GM23338 (cell line): ENCODE results near the gene CYP2W1. TPM values are rescaled to one million over a fixed set of nuclear protein-coding genes. Genes with fewer than 3 reads are reported as not detected.

Experiments used
- ATAC-seq: fragments of 200-7000 bp; cut with Tn5 transposase; 3 replicates; pipeline ENCODE4 v1.9.1; 2020
- DNase-seq: peaks from one replicate; pipeline ENCODE4 v3.0.0-alpha.2; 2015; ENCODE audit warnings: low spot score
- H2AFZ ChIP-seq: fragments of 200-600 bp; sonication (generic); 2 replicates; pipeline ENCODE4 v1.8.0; 2016; ENCODE audit warnings: antibody characterized with exemption, mild to moderate bottlenecking, moderate library complexity
- H3F3A ChIP-seq: fragments of 200-600 bp; sonication (generic); replicated peaks from 2 replicates; pipeline ENCODE4 v1.8.0; 2017; ENCODE audit warnings: antibody characterized with exemption, mixed run types, low read depth
- H3K27ac ChIP-seq: fragments of 200-600 bp; sonication (generic); 2 replicates; pipeline ENCODE4 v1.6.1; 2016; ENCODE audit warnings: low read depth
- H3K27me3 ChIP-seq: fragments of 200-600 bp; sonication (generic); 2 replicates; pipeline ENCODE4 v1.8.0; 2016; ENCODE audit warnings: mild to moderate bottlenecking, mixed run types, moderate library complexity; ENCODE audit not compliant: insufficient read depth
- H3K36me3 ChIP-seq: fragments of 200-600 bp; sonication (generic); 2 replicates; pipeline ENCODE4 v1.8.0; 2016; ENCODE audit warnings: mild to moderate bottlenecking; ENCODE audit not compliant: insufficient read depth
- H3K4me1 ChIP-seq: fragments of 200-600 bp; sonication (generic); 2 replicates; pipeline ENCODE4 v1.8.0; 2016; ENCODE audit warnings: mild to moderate bottlenecking, moderate library complexity; ENCODE audit not compliant: insufficient read depth
- H3K4me2 ChIP-seq: fragments of 200-600 bp; sonication (generic); 2 replicates; pipeline ENCODE4 v1.7.1; 2017; ENCODE audit warnings: mixed run types
- H3K4me3 ChIP-seq: fragments of 200-600 bp; sonication (generic); 2 replicates; pipeline ENCODE4 v1.6.1; 2016; ENCODE audit warnings: mixed run types
- H3K79me2 ChIP-seq: fragments of 200-600 bp; sonication (generic); replicated peaks from 2 replicates; pipeline ENCODE4 v1.8.0; 2017; ENCODE audit warnings: mild to moderate bottlenecking; ENCODE audit not compliant: insufficient read depth
- H3K9me2 ChIP-seq: fragments of 200-600 bp; sonication (generic); 2 replicates; pipeline ENCODE4 v1.8.0; 2017; ENCODE audit not compliant: insufficient read depth
- H4K20me1 ChIP-seq: fragments of 200-600 bp; sonication (generic); replicated peaks from 2 replicates; pipeline ENCODE4 v1.8.0; 2017; ENCODE audit warnings: mild to moderate bottlenecking; ENCODE audit not compliant: insufficient read depth
- H3K27ac Mint-ChIP-seq: 2 replicates; pipeline ENCODE4 v1.8.0; 2020; ENCODE audit warnings: inconsistent platforms, mild to moderate bottlenecking, moderate library complexity, mixed read lengths
- H3K27me3 Mint-ChIP-seq: 3 replicates; pipeline ENCODE4 v1.8.0; 2022; ENCODE audit warnings: low read depth, mild to moderate bottlenecking, moderate library complexity, mixed read lengths, inconsistent platforms; ENCODE audit not compliant: insufficient read depth, poor library complexity
- H3K36me3 Mint-ChIP-seq: 3 replicates; pipeline ENCODE4 v1.8.0; 2021; ENCODE audit warnings: low read depth, mild to moderate bottlenecking, inconsistent platforms, moderate library complexity, mixed read lengths
- H3K4me1 Mint-ChIP-seq: 3 replicates; pipeline ENCODE4 v1.8.0; 2020; ENCODE audit warnings: mild to moderate bottlenecking, inconsistent platforms, mixed read lengths
- H3K4me3 Mint-ChIP-seq: 3 replicates; pipeline ENCODE4 v1.8.0; 2021; ENCODE audit warnings: moderate library complexity, mild to moderate bottlenecking, inconsistent platforms, mixed read lengths
- H3K9me3 Mint-ChIP-seq: 3 replicates; pipeline ENCODE4 v1.8.0; 2020; ENCODE audit warnings: moderate library complexity, mild to moderate bottlenecking, inconsistent platforms, mixed read lengths
- CREB1 ChIP-seq: fragments of 250-450 bp; sonication (Bioruptor Pico); IDR thresholded peaks from 2 replicates; pipeline ENCODE4 v1.5.0; 2020; ENCODE audit warnings: low read depth, mild to moderate bottlenecking, moderate library complexity
- CTCF ChIP-seq, 2 experiments: fragments of 200-600 bp in 1 of 2; sonication (generic) in 1 of 2; conservative IDR thresholded peaks; 2 replicates each; pipeline versions ENCODE4 v1.5.1 to v1.6.1; 2016 to 2017; ENCODE audit warnings: antibody characterized with exemption in 2 of 2, low read depth in 2 of 2, mild to moderate bottlenecking in 2 of 2, moderate library complexity in 1 of 2
- ETS1 ChIP-seq: IDR thresholded peaks from 2 replicates; pipeline ENCODE4 v1.6.1; 2016; ENCODE audit warnings: antibody characterized with exemption
- EZH2 ChIP-seq: fragments of 200-600 bp; sonication (generic); IDR thresholded peaks from one replicate; pipeline ENCODE4 v1.8.0; 2017; ENCODE audit warnings: antibody characterized with exemption, mild to moderate bottlenecking, low read depth; ENCODE audit not compliant: unreplicated experiment
- EZH2phosphoT487 ChIP-seq: fragments of 200-600 bp; sonication (generic); IDR thresholded peaks from one replicate; pipeline ENCODE4 v1.8.1; 2018; ENCODE audit warnings: antibody characterized with exemption; ENCODE audit not compliant: unreplicated experiment
- JUNB ChIP-seq: IDR thresholded peaks from one replicate; pipeline ENCODE4 v1.6.1; 2016; ENCODE audit warnings: antibody characterized with exemption; ENCODE audit not compliant: unreplicated experiment
- NANOG ChIP-seq: IDR thresholded peaks from 2 replicates; pipeline ENCODE4 v1.6.1; 2016; ENCODE audit warnings: antibody characterized with exemption, borderline replicate concordance
- REST ChIP-seq: IDR thresholded peaks from one replicate; pipeline ENCODE4 v1.6.1; 2018; ENCODE audit warnings: antibody characterized with exemption; ENCODE audit not compliant: unreplicated experiment
- STAT1 ChIP-seq: IDR thresholded peaks from one replicate; pipeline ENCODE4 v1.6.1; 2016; ENCODE audit warnings: antibody characterized with exemption; ENCODE audit not compliant: unreplicated experiment
- ZNF114 ChIP-seq: fragments of 250-450 bp; sonication (Bioruptor Pico); IDR thresholded peaks from 2 replicates; pipeline ENCODE4 v1.5.0; 2020; ENCODE audit warnings: mild to moderate bottlenecking, moderate library complexity
- ZNF331 ChIP-seq: fragments of 250-450 bp; sonication (Bioruptor Pico); IDR thresholded peaks from 2 replicates; pipeline ENCODE4 v1.5.0; 2020; ENCODE audit warnings: low read depth, mild to moderate bottlenecking, moderate library complexity
- polyA plus RNA-seq: library from polyadenylated mRNA; unstranded; fragments of >200 nt; fragmentation: Nextera tagmentation; extraction: Ambion mirVana; gene quantifications from 2 replicates; pipeline ENCODE4 v1.2.1, GENCODE V29; 2016
- total RNA-seq: library from RNA; depleted of rRNA; stranded (reverse); fragments of >200 nt; shearing (Covaris generic); gene quantifications from 2 replicates; pipeline ENCODE4 v1.2.3, GENCODE V29; 2014

Gene CYP2W1
- total and polyA plus RNA-seq, 2 experiments from 2014 or later = not detected

- peak; percentile 2; the same call in 2 of the 3 replicates for ATAC-seq
- H3K79me2 ChIP-seq = peaks cover 39% of the 10 kb centered on the region
- H2AFZ ChIP-seq = peak overlapping the region; percentile 88; the same call in 1 of the 2 replicates
- Mint-ChIP-seq H3K9me3 (no peaks in the 10 kb centered on the region; the same call in 2 of the 3 replicates), H3K27ac (no peak overlapping the region), H3K4me3 (peak overlapping the region; percentile 91), H3K36me3 (peaks cover 18% of the 10 kb centered on the region), H3K27me3 (peaks cover 2% of the 10 kb centered on the region), H3K4me1 (peaks cover 2% of the 10 kb centered on the region; the same call in 2 of the 3 replicates)
- peaks cover 24% of the 10 kb centered on the region for H4K20me1 ChIP-seq
- TF ChIP-seq CTCF (conservative IDR thresholded peaks at IDR 0.05; ENCODE audit: low read depth in 2 of 2) = no peak
- no peak overlapping the region for H3K27ac ChIP-seq
- DNase-seq = no peak
- peak overlapping the region; percentile 91 for H3K4me3 ChIP-seq
- peaks cover 12% of the 10 kb centered on the region; the same call in 1 of the 2 replicates for H3F3A ChIP-seq
- H3K27me3 ChIP-seq = no peaks in the 10 kb centered on the region
- H3K4me1 ChIP-seq = peaks cover 9% of the 10 kb centered on the region; the same call in 1 of the 2 replicates
- H3K9me2 ChIP-seq = no peaks in the 10 kb centered on the region
- peak overlapping the region; percentile 94 for H3K4me2 ChIP-seq
- peaks cover 18% of the 10 kb centered on the region for H3K36me3 ChIP-seq
Measured at GRCh38 chr7:975702-976473, 7.1 kb upstream of the CYP2W1 start.

GRCh38 chr7:976901-977325 lies 6.1 kb upstream of the CYP2W1 start:
- H3K27ac Mint-ChIP-seq = no peak overlapping the region
- Histone ChIP-seq H3K4me1 (peaks cover 9% of the 10 kb centered on the region; the same call in 1 of the 2 replicates), H4K20me1 (peaks cover 20% of the 10 kb centered on the region), H3K27me3 (no peaks in the 10 kb centered on the region), H3F3A (peaks cover 12% of the 10 kb centered on the region; the same call in 1 of the 2 replicates), H2AFZ (no peak overlapping the region), H3K9me2 (no peaks in the 10 kb centered on the region), H3K27ac (no peak overlapping the region), H3K4me3 (no peak overlapping the region), H3K4me2 (no peak overlapping the region), H3K79me2 (peaks cover 31% of the 10 kb centered on the region), H3K36me3 (peaks cover 15% of the 10 kb centered on the region)
- H3K27me3 Mint-ChIP-seq = peaks cover 2% of the 10 kb centered on the region
- no peak overlapping the region for H3K4me3 Mint-ChIP-seq
- DNase-seq (no peak), ATAC-seq (no peak)
- H3K4me1 Mint-ChIP-seq = peaks cover 2% of the 10 kb centered on the region; the same call in 2 of the 3 replicates
- no peaks in the 10 kb centered on the region; the same call in 2 of the 3 replicates for H3K9me3 Mint-ChIP-seq
- H3K36me3 Mint-ChIP-seq = peaks cover 11% of the 10 kb centered on the region
- TF ChIP-seq STAT1 (no peak), CREB1 (no peak), NANOG (no peak), EZH2 (no peak), ZNF331 (CRISPR knock-in tag) (no peak), CTCF (conservative IDR thresholded peaks at IDR 0.05; ENCODE audit: low read depth in 2 of 2) (no peak), EZH2phosphoT487 (no peak), ETS1 (no peak), JUNB (no peak), ZNF114 (no peak), REST (no peak)
